ENCODE measurements around the gene RUVBL2. TPM values are rescaled to one million over a fixed set of nuclear protein-coding genes. Genes with fewer than 3 reads are reported as not detected.
"Not testable (repeated sequence)": the region's sequence is repeated elsewhere in the genome, so short reads cannot be mapped to it uniquely, and the experiment has no call there.

Gene RUVBL2
- total RNA-seq, 1 donor from 2014 or later = 62.2 TPM

GRCh38 chr19:49020931-49021895, 27.5 kb downstream of the RUVBL2 start:
- no peak for TF ChIP-seq CTCF (IDR thresholded peaks at IDR 0.05; ENCODE audit: unreplicated experiment)
- Mint-ChIP-seq H3K36me3 (no peaks in the 10 kb centered on the region), H3K4me3 (no peak overlapping the region), H3K9me3 (no peaks in the 10 kb centered on the region), H3K27ac (no peak overlapping the region), H3K4me1 (peaks cover 6% of the 10 kb centered on the region), H3K27me3 (ENCODE audit: low read depth) (peaks cover 41% of the 10 kb centered on the region)
- DNase-seq (ENCODE audit: low spot score in 2 of 2, unreplicated experiment in 2 of 2) = no peak

GRCh38 chr19:49022116-49022515, 28.4 kb downstream of the RUVBL2 start:
- no peak for TF ChIP-seq CTCF (IDR thresholded peaks at IDR 0.05; ENCODE audit: unreplicated experiment)
- peaks cover 41% of the 10 kb centered on the region for H3K27me3 Mint-ChIP-seq (ENCODE audit: low read depth)
- no peaks in the 10 kb centered on the region for H3K9me3 Mint-ChIP-seq
- DNase-seq (ENCODE audit: low spot score in 2 of 2, unreplicated experiment in 2 of 2) = no peak
- H3K4me3 Mint-ChIP-seq = no peak overlapping the region
- H3K36me3 Mint-ChIP-seq = no peaks in the 10 kb centered on the region
- no peak overlapping the region for H3K27ac Mint-ChIP-seq
- peaks cover 6% of the 10 kb centered on the region for H3K4me1 Mint-ChIP-seq

- not testable (repeated sequence) for H3K36me3 Mint-ChIP-seq; H3K9me3 Mint-ChIP-seq; H3K4me1 Mint-ChIP-seq; H3K4me3 Mint-ChIP-seq; DNase-seq (ENCODE audit: low spot score in 2 of 2, unreplicated experiment in 2 of 2); H3K27ac Mint-ChIP-seq
- H3K27me3 Mint-ChIP-seq (ENCODE audit: low read depth) = peaks cover 31% of the 10 kb centered on the region
These were observed 30.5 kb downstream of the RUVBL2 start, which contains the start of gene CGB3 for GRCh38 chr19:49024233-49024632. Gene CGB3 (minus strand): TSS chr19:49024333. CDS start chr19:49023971, 362 bp downstream.

GRCh38 chr19:49025088-49025487, 31.4 kb downstream of the RUVBL2 start:
- H3K36me3 Mint-ChIP-seq; H3K27ac Mint-ChIP-seq; H3K4me3 Mint-ChIP-seq; H3K9me3 Mint-ChIP-seq; DNase-seq (ENCODE audit: low spot score in 2 of 2, unreplicated experiment in 2 of 2); H3K4me1 Mint-ChIP-seq: not testable (repeated sequence)
- H3K27me3 Mint-ChIP-seq (ENCODE audit: low read depth) = peaks cover 23% of the 10 kb centered on the region

- not testable (repeated sequence) for H3K9me3 Mint-ChIP-seq; H3K27ac Mint-ChIP-seq; H3K4me3 Mint-ChIP-seq; H3K36me3 Mint-ChIP-seq; H3K4me1 Mint-ChIP-seq; DNase-seq (ENCODE audit: low spot score in 2 of 2, unreplicated experiment in 2 of 2)
- peaks cover 18% of the 10 kb centered on the region for H3K27me3 Mint-ChIP-seq (ENCODE audit: low read depth)
These were observed 31.9 kb downstream of the RUVBL2 start for GRCh38 chr19:49025599-49025998.

- H3K27me3 Mint-ChIP-seq (ENCODE audit: low read depth) = peaks cover 13% of the 10 kb centered on the region
- not testable (repeated sequence) for H3K9me3 Mint-ChIP-seq; H3K27ac Mint-ChIP-seq; H3K4me3 Mint-ChIP-seq; DNase-seq (ENCODE audit: low spot score in 2 of 2, unreplicated experiment in 2 of 2); H3K36me3 Mint-ChIP-seq; H3K4me1 Mint-ChIP-seq
These were observed 35.0 kb downstream of the RUVBL2 start for GRCh38 chr19:49028686-49029085.

- not testable (repeated sequence) for H3K4me3 Mint-ChIP-seq; DNase-seq (ENCODE audit: low spot score in 2 of 2, unreplicated experiment in 2 of 2); H3K27ac Mint-ChIP-seq; H3K9me3 Mint-ChIP-seq; H3K36me3 Mint-ChIP-seq; H3K4me1 Mint-ChIP-seq
- H3K27me3 Mint-ChIP-seq (ENCODE audit: low read depth) = peaks cover 16% of the 10 kb centered on the region
These were observed 36.1 kb downstream of the RUVBL2 start for GRCh38 chr19:49029749-49030148.

GRCh38 chr19:49030323-49030722, 36.6 kb downstream of the RUVBL2 start:
- H3K27me3 Mint-ChIP-seq (ENCODE audit: low read depth) = peaks cover 17% of the 10 kb centered on the region
- not testable (repeated sequence) for H3K4me1 Mint-ChIP-seq; DNase-seq (ENCODE audit: low spot score in 2 of 2, unreplicated experiment in 2 of 2); H3K27ac Mint-ChIP-seq; H3K36me3 Mint-ChIP-seq; H3K4me3 Mint-ChIP-seq; H3K9me3 Mint-ChIP-seq
